GM12878 (cell line): ENCODE measurements around the gene CYSRT1. TPM values are rescaled to one million over a fixed set of nuclear protein-coding genes. Genes with fewer than 3 reads are reported as not detected.
A peak's percentile ranks its signal among the peaks of the same experiment; 100 is the strongest.

ENCODE experiments used
- ATAC-seq: fragments of 200-7000 bp; cut with Tn5 transposase; 3 replicates; pipeline ENCODE4 v1.9.1; 2020; ENCODE audit warnings: mild to moderate bottlenecking, moderate library complexity
- BruUV-seq: library from RNA; stranded (reverse); fragments of 400-500 nt; replicated peaks from 2 replicates; lab custom pipeline; 2021; lab: Mats Ljungman, UMichigan
- CTCF ChIA-PET: fragments of 300-600 bp; sonication (Branson Sonifier 250); formaldehyde crosslinking; extraction: SDS; loops from one replicate; lab custom pipeline; 2021; ENCODE audit warnings: inconsistent platforms; lab: Yijun Ruan, JAX
- POLR2A ChIA-PET: fragments of 350-600 bp; formaldehyde crosslinking; extraction: SDS; loops from one replicate; lab custom pipeline; 2021; ENCODE audit warnings: inconsistent platforms; lab: Charles Lee
- RAD21 ChIA-PET: fragments of 300-600 bp; sonication (Branson Sonifier 250); formaldehyde crosslinking; loops from one replicate; lab custom pipeline; 2023; ENCODE audit warnings: antibody characterized with exemption; ENCODE audit not compliant: unreplicated experiment; lab: Charles Lee
- SMC1A ChIA-PET: fragments of 300-600 bp; sonication (Branson Sonifier 250); formaldehyde crosslinking; loops from one replicate; lab custom pipeline; 2023; ENCODE audit not compliant: unreplicated experiment, uncharacterized antibody; lab: Charles Lee
- DNase-seq: peaks from one replicate; pipeline ENCODE4 v3.0.0-alpha.2; 2011; ENCODE audit warnings: low read depth, low spot score
- FAIRE-seq: peaks from 3 replicates; lab custom pipeline; 2011; peaks lifted over from hg19 to GRCh38; lab: Jason Lieb, UNC
- H2AFZ ChIP-seq: 2 replicates; pipeline ENCODE4 v1.6.0; 2011; ENCODE audit warnings: low read depth, low read length, control low read depth; ENCODE audit not compliant: control insufficient read depth
- H3K27ac ChIP-seq: 2 replicates; pipeline ENCODE4 v1.5.1; 2011; ENCODE audit warnings: control low read depth; ENCODE audit not compliant: control insufficient read depth, insufficient read depth
- H3K27me3 ChIP-seq, 2 experiments: replicated peaks in 1 of 2; 2 replicates each; pipeline versions ENCODE4 v1.6.0 to v1.6.1; 2011; ENCODE audit warnings: low read length in 1 of 2; ENCODE audit not compliant: control insufficient read depth in 2 of 2, insufficient read depth in 2 of 2
- H3K36me3 ChIP-seq, 2 experiments: 2 replicates each; pipeline ENCODE4 v1.5.1; 2011; ENCODE audit warnings: low read length in 1 of 2; ENCODE audit not compliant: control insufficient read depth in 2 of 2, insufficient read depth in 2 of 2
- H3K4me1 ChIP-seq: 2 replicates; pipeline ENCODE4 v1.6.1; 2011; ENCODE audit warnings: mild to moderate bottlenecking, low read length, moderate library complexity, mixed read lengths; ENCODE audit not compliant: control insufficient read depth, insufficient read depth
- H3K4me2 ChIP-seq: 2 replicates; pipeline ENCODE4 v1.6.0; 2011; ENCODE audit warnings: control low read depth; ENCODE audit not compliant: control insufficient read depth, insufficient read depth
- H3K4me3 ChIP-seq: fragments of 200-600 bp; sonication (generic); 2 replicates; pipeline ENCODE4 v1.5.1; 2016
- H3K79me2 ChIP-seq: 2 replicates; pipeline ENCODE4 v1.6.0; 2011; ENCODE audit warnings: low read length; ENCODE audit not compliant: control insufficient read depth, insufficient read depth
- H3K9ac ChIP-seq: 2 replicates; pipeline ENCODE4 v1.8.0; 2011; ENCODE audit warnings: low read length, control low read depth, mixed read lengths; ENCODE audit not compliant: control insufficient read depth, insufficient read depth
- H3K9me3 ChIP-seq: replicated peaks from 3 replicates; pipeline ENCODE4 v1.5.1; 2011; ENCODE audit warnings: mild to moderate bottlenecking, low read length; ENCODE audit not compliant: control insufficient read depth, insufficient read depth
- H4K20me1 ChIP-seq: 2 replicates; pipeline ENCODE4 v1.6.0; 2011; ENCODE audit not compliant: control insufficient read depth, insufficient read depth
- ATF7 ChIP-seq: fragments of 450-650 bp; IDR thresholded peaks from 2 replicates; pipeline ENCODE4 v1.6.1; 2016; ENCODE audit warnings: low read depth, mild to moderate bottlenecking
- DPF2 ChIP-seq: fragments of 450-650 bp; IDR thresholded peaks from 2 replicates; pipeline ENCODE4 v1.6.1; 2017; ENCODE audit warnings: mild to moderate bottlenecking
- ESRRA ChIP-seq: IDR thresholded peaks from 2 replicates; pipeline ENCODE4 v1.6.1; 2012; ENCODE audit warnings: mild to moderate bottlenecking, low read length, improper control_type of control experiment
- GATAD2B ChIP-seq: fragments of 450-650 bp; conservative IDR thresholded peaks from 2 replicates; pipeline ENCODE4 v1.6.1; 2017; ENCODE audit warnings: low read depth, mild to moderate bottlenecking, moderate library complexity
- LARP7 ChIP-seq: fragments of 450-650 bp; IDR thresholded peaks from 2 replicates; pipeline ENCODE4 v1.6.1; 2017; ENCODE audit warnings: mild to moderate bottlenecking
- NR2F1 ChIP-seq: fragments of 450-650 bp; conservative IDR thresholded peaks from 2 replicates; pipeline ENCODE4 v1.6.1; 2017; ENCODE audit warnings: mild to moderate bottlenecking
- NRF1 ChIP-seq: conservative IDR thresholded peaks from 2 replicates; pipeline ENCODE4 v1.6.1; 2011; ENCODE audit warnings: mild to moderate bottlenecking, low read depth, low read length, improper control_type of control experiment
- RB1 ChIP-seq: fragments of 450-650 bp; formaldehyde crosslinking; IDR thresholded peaks from 2 replicates; pipeline ENCODE4 v1.6.1; 2017; ENCODE audit warnings: mild to moderate bottlenecking, borderline replicate concordance
- RUNX3 ChIP-seq: IDR thresholded peaks from 2 replicates; pipeline ENCODE4 v1.6.1; 2012; ENCODE audit warnings: low read length, inconsistent platforms
- SP1 ChIP-seq: IDR thresholded peaks from one replicate; pipeline ENCODE4 v1.6.1; 2011; ENCODE audit warnings: low read depth, low read length
- SRF ChIP-seq, 2 experiments: IDR thresholded peaks; 2 replicates each; pipeline ENCODE4 v1.6.1; 2011; ENCODE audit warnings: low read depth in 2 of 2, low read length in 2 of 2, mild to moderate bottlenecking in 1 of 2, moderate library complexity in 1 of 2
- TCF7 ChIP-seq: IDR thresholded peaks from 2 replicates; pipeline ENCODE4 v1.6.1; 2014; ENCODE audit warnings: antibody characterized with exemption, borderline replicate concordance
- WGBS: methylation state at CpG from one replicate; pipeline ENCODE4 v1.1.6; 2016; ENCODE audit warnings: low lambda C conversion rate; ENCODE audit not compliant: insufficient replicate concordance, insufficient coverage; ENCODE audit errors: missing lambda C conversion rate; 5-methylcytosine and 5-hydroxymethylcytosine counted together
- in situ Hi-C: fragments of 300-500 bp; cut with MboI; formaldehyde crosslinking; loops from 9 replicates; pipeline ENCODE4 v1.14.3; 2018; ENCODE audit warnings: mixed read lengths
- intact Hi-C: fragments of 100-400 bp; cut with micrococcal nuclease; formaldehyde crosslinking; loops from one replicate; pipeline ENCODE4 v1.14.2; 2022; ENCODE audit not compliant: unreplicated experiment
- polyA plus RNA-seq, 11 experiments: library from polyadenylated mRNA; depleted of rRNA in 4 of 11; unstranded in 6 of 11; stranded (reverse) in 5 of 11; fragments of >200 nt; fragmentation: Nextera tagmentation in 4 of 11; fragmentation: Illumina TruSeq in 1 of 11; extraction: Ambion mirVana in 4 of 11; extraction: Trizol in 1 of 11; gene quantifications; 1 replicate in 1 of 11; 2 replicates in 10 of 11; pipeline versions ENCODE4 v1.2.1 to v1.2.3, GENCODE V29; 2011 to 2016; ENCODE audit warnings: inconsistent platforms in 2 of 11, missing spikeins in 2 of 11, low read depth in 1 of 11
- total RNA-seq, 4 experiments: library from RNA; depleted of rRNA in 3 of 4; stranded (reverse); fragments of >200 nt in 3 of 4; fragmentation: Illumina TruSeq in 1 of 4; extraction: Trizol in 1 of 4; gene quantifications; 2 replicates each; pipeline versions ENCODE4 v1.2.1 to v1.2.3, GENCODE V29; 2013 to 2021
- TF ChIP-seq, protein P1 (sequence below): fragments of 150-350 bp; IDR thresholded peaks from 2 replicates; pipeline ENCODE4 v1.6.1; 2016; ENCODE audit warnings: low read depth, low read length
- TF ChIP-seq, protein P2 (sequence below): fragments of 450-650 bp; IDR thresholded peaks from 2 replicates; pipeline ENCODE4 v1.6.1; 2018; ENCODE audit warnings: mild to moderate bottlenecking, low read depth, moderate library complexity; ENCODE audit not compliant: partially characterized antibody
- TF ChIP-seq, protein P3 (sequence below): IDR thresholded peaks from 2 replicates; pipeline ENCODE4 v1.6.1; 2011; ENCODE audit warnings: mild to moderate bottlenecking, low read depth, low read length, moderate library complexity; ENCODE audit not compliant: insufficient replicate concordance
- TF ChIP-seq, protein P4 (sequence below): fragments of 450-650 bp; IDR thresholded peaks from 2 replicates; pipeline ENCODE4 v1.6.1; 2017; ENCODE audit warnings: antibody characterized with exemption, mild to moderate bottlenecking, moderate library complexity

The CYSRT1 gene
- total and polyA plus RNA-seq, 10 of the 15 experiments (the other 5 are each of a cell fraction or from before 2014, with no cell fraction given) = 0.24 to 3.6 (median 0.97) TPM; not detected in 1

DNA sequence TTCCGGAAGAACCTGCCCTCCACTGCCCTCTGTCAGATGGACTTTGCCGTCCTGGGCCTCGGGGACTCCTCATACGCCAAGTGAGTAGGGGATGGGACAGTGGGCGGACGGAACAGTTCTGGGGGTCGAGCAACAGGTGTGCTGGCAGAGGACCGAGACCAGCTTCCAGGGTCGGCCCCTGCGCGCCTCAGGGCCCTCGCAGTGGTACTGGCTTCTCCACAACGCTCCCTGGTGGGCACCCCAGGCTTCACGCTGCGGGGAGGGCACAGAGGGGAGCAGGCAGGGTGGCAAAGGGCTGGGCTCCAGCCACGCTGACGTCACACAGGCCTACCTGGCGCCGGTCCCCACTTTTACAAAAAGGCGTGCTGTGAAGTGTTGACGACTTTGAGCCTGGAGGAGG, 12.5 kb upstream of the CYSRT1 start:
- POLR2A ChIA-PET = interaction anchor here (0.5 kb wide), 1 partner anchor 80 kb away, joined by 3 read pairs; no protein-coding TSS in a partner anchor
- TF ChIP-seq SRF (IDR thresholded peaks at IDR 0.05; ENCODE audit: low read depth in 2 of 2, low read length in 2 of 2) (no peak), DPF2 (no peak), RB1 (no peak), LARP7 (no peak), NR2F1 (no peak), NRF1 (no peak), TCF7 (no peak), ATF7 (no peak), ESRRA (no peak), SP1 (no peak), GATAD2B (no peak), RUNX3 (no peak)
- TF ChIP-seq, protein P1, sequence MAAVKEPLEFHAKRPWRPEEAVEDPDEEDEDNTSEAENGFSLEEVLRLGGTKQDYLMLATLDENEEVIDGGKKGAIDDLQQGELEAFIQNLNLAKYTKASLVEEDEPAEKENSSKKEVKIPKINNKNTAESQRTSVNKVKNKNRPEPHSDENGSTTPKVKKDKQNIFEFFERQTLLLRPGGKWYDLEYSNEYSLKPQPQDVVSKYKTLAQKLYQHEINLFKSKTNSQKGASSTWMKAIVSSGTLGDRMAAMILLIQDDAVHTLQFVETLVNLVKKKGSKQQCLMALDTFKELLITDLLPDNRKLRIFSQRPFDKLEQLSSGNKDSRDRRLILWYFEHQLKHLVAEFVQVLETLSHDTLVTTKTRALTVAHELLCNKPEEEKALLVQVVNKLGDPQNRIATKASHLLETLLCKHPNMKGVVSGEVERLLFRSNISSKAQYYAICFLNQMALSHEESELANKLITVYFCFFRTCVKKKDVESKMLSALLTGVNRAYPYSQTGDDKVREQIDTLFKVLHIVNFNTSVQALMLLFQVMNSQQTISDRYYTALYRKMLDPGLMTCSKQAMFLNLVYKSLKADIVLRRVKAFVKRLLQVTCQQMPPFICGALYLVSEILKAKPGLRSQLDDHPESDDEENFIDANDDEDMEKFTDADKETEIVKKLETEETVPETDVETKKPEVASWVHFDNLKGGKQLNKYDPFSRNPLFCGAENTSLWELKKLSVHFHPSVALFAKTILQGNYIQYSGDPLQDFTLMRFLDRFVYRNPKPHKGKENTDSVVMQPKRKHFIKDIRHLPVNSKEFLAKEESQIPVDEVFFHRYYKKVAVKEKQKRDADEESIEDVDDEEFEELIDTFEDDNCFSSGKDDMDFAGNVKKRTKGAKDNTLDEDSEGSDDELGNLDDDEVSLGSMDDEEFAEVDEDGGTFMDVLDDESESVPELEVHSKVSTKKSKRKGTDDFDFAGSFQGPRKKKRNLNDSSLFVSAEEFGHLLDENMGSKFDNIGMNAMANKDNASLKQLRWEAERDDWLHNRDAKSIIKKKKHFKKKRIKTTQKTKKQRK = no peak
- TF ChIP-seq, protein P2, sequence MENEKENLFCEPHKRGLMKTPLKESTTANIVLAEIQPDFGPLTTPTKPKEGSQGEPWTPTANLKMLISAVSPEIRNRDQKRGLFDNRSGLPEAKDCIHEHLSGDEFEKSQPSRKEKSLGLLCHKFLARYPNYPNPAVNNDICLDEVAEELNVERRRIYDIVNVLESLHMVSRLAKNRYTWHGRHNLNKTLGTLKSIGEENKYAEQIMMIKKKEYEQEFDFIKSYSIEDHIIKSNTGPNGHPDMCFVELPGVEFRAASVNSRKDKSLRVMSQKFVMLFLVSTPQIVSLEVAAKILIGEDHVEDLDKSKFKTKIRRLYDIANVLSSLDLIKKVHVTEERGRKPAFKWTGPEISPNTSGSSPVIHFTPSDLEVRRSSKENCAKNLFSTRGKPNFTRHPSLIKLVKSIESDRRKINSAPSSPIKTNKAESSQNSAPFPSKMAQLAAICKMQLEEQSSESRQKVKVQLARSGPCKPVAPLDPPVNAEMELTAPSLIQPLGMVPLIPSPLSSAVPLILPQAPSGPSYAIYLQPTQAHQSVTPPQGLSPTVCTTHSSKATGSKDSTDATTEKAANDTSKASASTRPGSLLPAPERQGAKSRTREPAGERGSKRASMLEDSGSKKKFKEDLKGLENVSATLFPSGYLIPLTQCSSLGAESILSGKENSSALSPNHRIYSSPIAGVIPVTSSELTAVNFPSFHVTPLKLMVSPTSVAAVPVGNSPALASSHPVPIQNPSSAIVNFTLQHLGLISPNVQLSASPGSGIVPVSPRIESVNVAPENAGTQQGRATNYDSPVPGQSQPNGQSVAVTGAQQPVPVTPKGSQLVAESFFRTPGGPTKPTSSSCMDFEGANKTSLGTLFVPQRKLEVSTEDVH = no peak
- TF ChIP-seq, protein P3, sequence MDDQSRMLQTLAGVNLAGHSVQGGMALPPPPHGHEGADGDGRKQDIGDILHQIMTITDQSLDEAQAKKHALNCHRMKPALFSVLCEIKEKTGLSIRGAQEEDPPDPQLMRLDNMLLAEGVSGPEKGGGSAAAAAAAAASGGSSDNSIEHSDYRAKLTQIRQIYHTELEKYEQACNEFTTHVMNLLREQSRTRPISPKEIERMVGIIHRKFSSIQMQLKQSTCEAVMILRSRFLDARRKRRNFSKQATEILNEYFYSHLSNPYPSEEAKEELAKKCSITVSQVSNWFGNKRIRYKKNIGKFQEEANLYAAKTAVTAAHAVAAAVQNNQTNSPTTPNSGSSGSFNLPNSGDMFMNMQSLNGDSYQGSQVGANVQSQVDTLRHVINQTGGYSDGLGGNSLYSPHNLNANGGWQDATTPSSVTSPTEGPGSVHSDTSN = no peak
- TF ChIP-seq, protein P4, sequence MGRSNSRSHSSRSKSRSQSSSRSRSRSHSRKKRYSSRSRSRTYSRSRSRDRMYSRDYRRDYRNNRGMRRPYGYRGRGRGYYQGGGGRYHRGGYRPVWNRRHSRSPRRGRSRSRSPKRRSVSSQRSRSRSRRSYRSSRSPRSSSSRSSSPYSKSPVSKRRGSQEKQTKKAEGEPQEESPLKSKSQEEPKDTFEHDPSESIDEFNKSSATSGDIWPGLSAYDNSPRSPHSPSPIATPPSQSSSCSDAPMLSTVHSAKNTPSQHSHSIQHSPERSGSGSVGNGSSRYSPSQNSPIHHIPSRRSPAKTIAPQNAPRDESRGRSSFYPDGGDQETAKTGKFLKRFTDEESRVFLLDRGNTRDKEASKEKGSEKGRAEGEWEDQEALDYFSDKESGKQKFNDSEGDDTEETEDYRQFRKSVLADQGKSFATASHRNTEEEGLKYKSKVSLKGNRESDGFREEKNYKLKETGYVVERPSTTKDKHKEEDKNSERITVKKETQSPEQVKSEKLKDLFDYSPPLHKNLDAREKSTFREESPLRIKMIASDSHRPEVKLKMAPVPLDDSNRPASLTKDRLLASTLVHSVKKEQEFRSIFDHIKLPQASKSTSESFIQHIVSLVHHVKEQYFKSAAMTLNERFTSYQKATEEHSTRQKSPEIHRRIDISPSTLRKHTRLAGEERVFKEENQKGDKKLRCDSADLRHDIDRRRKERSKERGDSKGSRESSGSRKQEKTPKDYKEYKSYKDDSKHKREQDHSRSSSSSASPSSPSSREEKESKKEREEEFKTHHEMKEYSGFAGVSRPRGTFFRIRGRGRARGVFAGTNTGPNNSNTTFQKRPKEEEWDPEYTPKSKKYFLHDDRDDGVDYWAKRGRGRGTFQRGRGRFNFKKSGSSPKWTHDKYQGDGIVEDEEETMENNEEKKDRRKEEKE = no peak

More for the DNA sequence above, 12.5 kb upstream of the CYSRT1 start:
- H3K4me3 ChIP-seq = no peak overlapping the region
- H4K20me1 ChIP-seq = no peaks in the 10 kb centered on the region
- in situ Hi-C loops (no loop called here), intact Hi-C loops (no loop called here)
- no peak overlapping the region for H3K9ac ChIP-seq
- H3K27ac ChIP-seq = no peak overlapping the region
- 95% methylated on average over 21 of the region's 21 CpGs for WGBS
- no peaks in the 10 kb centered on the region for H3K27me3 ChIP-seq
- ChIA-PET RAD21 (interaction anchor here (1.0 kb wide), 1 partner anchor 11 kb away, joined by 4 read pairs; no protein-coding TSS in a partner anchor), CTCF (no interaction called here), SMC1A (no interaction called here)
- BruUV-seq = no TSS peak
- DNase-seq = no peak
- ATAC-seq = peak; percentile 29; the same call in 2 of the 3 replicates
- H3K79me2 ChIP-seq = no peaks in the 10 kb centered on the region; the same call in 1 of the 2 replicates
- peaks cover 0 to 4% of the 10 kb centered on the region in 2 experiments; a peak in 3 of 4 replicates for H3K36me3 ChIP-seq
- FAIRE-seq = no peak
- no peak overlapping the region for H3K4me2 ChIP-seq
- H3K4me1 ChIP-seq = no peaks in the 10 kb centered on the region
- no peaks in the 10 kb centered on the region for H3K9me3 ChIP-seq
- no peak overlapping the region for H2AFZ ChIP-seq
